ENCODE results near the gene PEMT.

Gene PEMT

GRCh38 chr17:17603178-17603894 lies 11.8 kb upstream of the PEMT start:
- no peak for DNase-seq (ENCODE audit: low read depth)
- TF ChIP-seq CTCF (IDR thresholded peaks at IDR 0.05; ENCODE audit: insufficient read depth, low read depth, low read length, missing control alignments), result no peak
- H3K4me3 ChIP-seq (ENCODE audit: low read depth, low read length), result no peak overlapping the region

GRCh38 chr17:17599965-17600364 lies 8.5 kb upstream of the PEMT start:
- H3K4me3 ChIP-seq (ENCODE audit: low read depth, low read length), result no peak overlapping the region
- TF ChIP-seq CTCF (IDR thresholded peaks at IDR 0.05; ENCODE audit: insufficient read depth, low read depth, low read length, missing control alignments), result no peak
- DNase-seq (ENCODE audit: low read depth), result no peak

GRCh38 chr17:17598003-17598402 lies 6.5 kb upstream of the PEMT start:
- no peak for TF ChIP-seq CTCF (IDR thresholded peaks at IDR 0.05; ENCODE audit: insufficient read depth, low read depth, low read length, missing control alignments)
- H3K4me3 ChIP-seq (ENCODE audit: low read depth, low read length), result no peak overlapping the region
- DNase-seq (ENCODE audit: low read depth), result no peak

- no peak for DNase-seq (ENCODE audit: low read depth)
- H3K4me3 ChIP-seq (ENCODE audit: low read depth, low read length), result no peak overlapping the region
- no peak for TF ChIP-seq CTCF (IDR thresholded peaks at IDR 0.05; ENCODE audit: insufficient read depth, low read depth, low read length, missing control alignments)
These were observed 4.2 kb upstream of the PEMT start for GRCh38 chr17:17595755-17596154.

GRCh38 chr17:17593222-17593620 lies 1.7 kb upstream of the PEMT start:
- TF ChIP-seq CTCF (IDR thresholded peaks at IDR 0.05; ENCODE audit: insufficient read depth, low read depth, low read length, missing control alignments), result no peak
- DNase-seq (ENCODE audit: low read depth), result no peak
- no peak overlapping the region for H3K4me3 ChIP-seq (ENCODE audit: low read depth, low read length)

GRCh38 chr17:17590883-17591354 lies 589 bp downstream of the PEMT start:
- peak overlapping the region; percentile 87 for H3K4me3 ChIP-seq (ENCODE audit: low read depth, low read length)
- TF ChIP-seq CTCF (IDR thresholded peaks at IDR 0.05; ENCODE audit: insufficient read depth, low read depth, low read length, missing control alignments), result no peak
- no peak for DNase-seq (ENCODE audit: low read depth)

Measured in GM12865 (cell line).